SK-N-SH (cell line): ENCODE measurements around the gene CEP41. TPM values are rescaled to one million over a fixed set of nuclear protein-coding genes. Genes with fewer than 3 reads are reported as not detected.

ENCODE experiments used
- CTCF ChIA-PET: fragments of 300-600, 350-600 bp; formaldehyde crosslinking; extraction: SDS; loops from one replicate; lab custom pipeline; 2021; lab: Yijun Ruan, JAX
- POLR2A ChIA-PET: fragments of 350-600 bp; sonication (Branson Sonifier 250); formaldehyde crosslinking; extraction: SDS; loops from one replicate; lab custom pipeline; 2020; ENCODE audit warnings: antibody characterized with exemption, inconsistent platforms; lab: Yijun Ruan, JAX
- DNase-seq: peaks from one replicate; pipeline ENCODE4 v3.0.0; 2012
- H2AFZ ChIP-seq: fragments of 200-600 bp; sonication (generic); 2 replicates; pipeline ENCODE4 v1.8.1; 2016; ENCODE audit warnings: antibody characterized with exemption, mild to moderate bottlenecking, low read depth
- H3F3A ChIP-seq: fragments of 200-600 bp; sonication (generic); replicated peaks from 2 replicates; pipeline ENCODE3; 2016; ENCODE audit warnings: antibody characterized with exemption, mild to moderate bottlenecking; ENCODE audit not compliant: insufficient read depth
- H3K27ac ChIP-seq, 2 experiments: fragments of 200-500 bp in 1 of 2; fragments of 200-600 bp in 1 of 2; sonication (Bioruptor generic) in 1 of 2; sonication (generic), shearing (Covaris generic) in 1 of 2; 2 replicates each; pipeline versions ENCODE4 v1.5.1 to v1.6.1; 2014 to 2016; ENCODE audit warnings: low read depth in 2 of 2, inconsistent platforms in 1 of 2, low read length in 1 of 2, mild to moderate bottlenecking in 1 of 2, mixed read lengths in 1 of 2
- H3K27me3 ChIP-seq: fragments of 200-600 bp; sonication (generic), shearing (Covaris generic); 2 replicates; pipeline ENCODE4 v1.6.1; 2016; ENCODE audit warnings: mixed run types; ENCODE audit not compliant: insufficient read depth
- H3K36me3 ChIP-seq, 2 experiments: fragments of 200-500 bp in 1 of 2; fragments of 200-600 bp in 1 of 2; sonication (Bioruptor generic) in 1 of 2; sonication (generic) in 1 of 2; replicated peaks in 1 of 2; 2 replicates each; pipeline versions ENCODE3 to v1.5.1; 2014 to 2016; ENCODE audit warnings: low read length in 1 of 2, mild to moderate bottlenecking in 1 of 2; ENCODE audit not compliant: insufficient read depth in 2 of 2, control insufficient read depth in 1 of 2
- H3K4me1 ChIP-seq, 2 experiments: fragments of 200-500 bp in 1 of 2; fragments of 200-600 bp in 1 of 2; sonication (Bioruptor generic) in 1 of 2; sonication (generic), shearing (Covaris generic) in 1 of 2; 2 replicates each; pipeline versions ENCODE4 v1.5.1 to v1.6.1; 2014 to 2016; ENCODE audit warnings: low read depth in 1 of 2, low read length in 1 of 2, mixed run types in 1 of 2; ENCODE audit not compliant: insufficient read depth in 2 of 2, control insufficient read depth in 1 of 2
- H3K4me2 ChIP-seq: fragments of 200-600 bp; sonication (generic), shearing (Covaris generic); 2 replicates; pipeline ENCODE4 v1.6.1; 2017; ENCODE audit warnings: mixed run types
- H3K4me3 ChIP-seq, 2 experiments: fragments of 200-500 bp in 1 of 2; fragments of 200-600 bp in 1 of 2; sonication (Bioruptor generic) in 1 of 2; sonication (generic), shearing (Covaris generic) in 1 of 2; 2 replicates each; pipeline versions ENCODE4 v1.5.1 to v1.8.1; 2014 to 2016; ENCODE audit warnings: low read depth in 2 of 2, inconsistent platforms in 1 of 2, low read length in 1 of 2, mild to moderate bottlenecking in 1 of 2, mixed read lengths in 1 of 2, moderate library complexity in 1 of 2
- H3K79me2 ChIP-seq: fragments of 200-600 bp; sonication (generic); 2 replicates; pipeline ENCODE4 v1.8.1; 2017; ENCODE audit warnings: mild to moderate bottlenecking; ENCODE audit not compliant: insufficient read depth
- H3K9ac ChIP-seq: fragments of 200-600 bp; sonication (generic); 2 replicates; pipeline ENCODE4 v1.6.1; 2017; ENCODE audit warnings: mixed run types
- H3K9me2 ChIP-seq: fragments of 200-600 bp; sonication (generic); 2 replicates; pipeline ENCODE4 v1.6.1; 2017; ENCODE audit warnings: mixed run types
- H3K9me3 ChIP-seq: fragments of 200-600 bp; sonication (generic); 2 replicates; pipeline ENCODE4 v1.6.1; 2017; ENCODE audit warnings: mixed run types, mild to moderate bottlenecking, moderate library complexity
- H4K20me1 ChIP-seq: fragments of 200-600 bp; sonication (generic); 2 replicates; pipeline ENCODE4 v1.6.1; 2017; ENCODE audit warnings: mild to moderate bottlenecking, mixed run types; ENCODE audit not compliant: insufficient read depth
- EP300 ChIP-seq, 2 experiments: IDR thresholded peaks; 2 replicates each; pipeline versions ENCODE4 v1.4.0 to v1.6.1; 2012; ENCODE audit warnings: borderline replicate concordance in 1 of 2, low read depth in 1 of 2, low read length in 1 of 2
- FOXJ3 ChIP-seq: sonication (generic); formaldehyde crosslinking; IDR thresholded peaks from 2 replicates; pipeline ENCODE4 v1.5.1; 2020; ENCODE audit warnings: mild to moderate bottlenecking, missing genetic modification reagents
- JUND ChIP-seq: IDR thresholded peaks from 2 replicates; pipeline ENCODE4 v1.4.0; 2012
- POLR2AphosphoS5 ChIP-seq: IDR thresholded peaks from 2 replicates; pipeline ENCODE4 v1.6.1; 2012; ENCODE audit warnings: low read depth, low read length
- RAD21 ChIP-seq: IDR thresholded peaks from 2 replicates; pipeline ENCODE4 v1.6.1; 2012; ENCODE audit warnings: mild to moderate bottlenecking, low read length
- RCOR1 ChIP-seq: fragments of 150-350 bp; IDR thresholded peaks from 2 replicates; pipeline ENCODE4 v1.6.1; 2017; ENCODE audit warnings: antibody characterized with exemption, low read length
- RXRA ChIP-seq: IDR thresholded peaks from 2 replicates; pipeline ENCODE4 v1.4.0; 2012; ENCODE audit warnings: low read depth, mild to moderate bottlenecking, borderline replicate concordance
- ZBTB33 ChIP-seq: IDR thresholded peaks from 2 replicates; pipeline ENCODE4 v1.4.0; 2012; ENCODE audit warnings: low read depth, borderline replicate concordance
- WGBS: methylation state at CpG from one replicate; pipeline ENCODE4 v1.1.6; 2017; ENCODE audit warnings: low lambda C conversion rate; 5-methylcytosine and 5-hydroxymethylcytosine counted together
- polyA plus RNA-seq, 3 experiments: library from polyadenylated mRNA; depleted of rRNA; stranded (reverse); fragments of >200 nt; gene quantifications; 2 replicates each; pipeline ENCODE4 v1.2.3, GENCODE V29; 2012
- TF ChIP-seq, protein P1 (sequence below): fragments of 200-600 bp; sonication (generic); IDR thresholded peaks from 2 replicates; pipeline ENCODE4 v1.6.1; 2017; ENCODE audit warnings: antibody characterized with exemption, mild to moderate bottlenecking, moderate library complexity
- TF ChIP-seq, protein P2 (sequence below): fragments of 150-350 bp; IDR thresholded peaks from 2 replicates; pipeline ENCODE4 v1.6.1; 2016; ENCODE audit warnings: mild to moderate bottlenecking, low read depth, low read length

The CEP41 gene
- polyA plus RNA-seq, 1 of the 3 experiments (the other 2 are of a cell fraction), result 20.9 TPM

GRCh38 chr7:130401578-130401977 lies 39.2 kb downstream of the CEP41 start:
- no peak overlapping the region for H3K4me2 ChIP-seq
- H3K27me3 ChIP-seq, result no peaks in the 10 kb centered on the region
- CTCF ChIA-PET, result interaction anchor here (1.1 kb wide), 1 partner anchor 9 kb away, joined by 3 read pairs; no protein-coding TSS in a partner anchor
- no peak for DNase-seq
- H3K79me2 ChIP-seq, result no peaks in the 10 kb centered on the region
- H3K9me3 ChIP-seq, result no peaks in the 10 kb centered on the region
- no peak overlapping the region for H2AFZ ChIP-seq
- H3K4me3 ChIP-seq, result no peak overlapping the region
- TF ChIP-seq RAD21, result no peak
- no peak for TF ChIP-seq FOXJ3 (CRISPR knock-in tag)
- TF ChIP-seq JUND, result no peak
- TF ChIP-seq POLR2AphosphoS5, result no peak
- TF ChIP-seq RCOR1, result no peak
- TF ChIP-seq, protein P1, sequence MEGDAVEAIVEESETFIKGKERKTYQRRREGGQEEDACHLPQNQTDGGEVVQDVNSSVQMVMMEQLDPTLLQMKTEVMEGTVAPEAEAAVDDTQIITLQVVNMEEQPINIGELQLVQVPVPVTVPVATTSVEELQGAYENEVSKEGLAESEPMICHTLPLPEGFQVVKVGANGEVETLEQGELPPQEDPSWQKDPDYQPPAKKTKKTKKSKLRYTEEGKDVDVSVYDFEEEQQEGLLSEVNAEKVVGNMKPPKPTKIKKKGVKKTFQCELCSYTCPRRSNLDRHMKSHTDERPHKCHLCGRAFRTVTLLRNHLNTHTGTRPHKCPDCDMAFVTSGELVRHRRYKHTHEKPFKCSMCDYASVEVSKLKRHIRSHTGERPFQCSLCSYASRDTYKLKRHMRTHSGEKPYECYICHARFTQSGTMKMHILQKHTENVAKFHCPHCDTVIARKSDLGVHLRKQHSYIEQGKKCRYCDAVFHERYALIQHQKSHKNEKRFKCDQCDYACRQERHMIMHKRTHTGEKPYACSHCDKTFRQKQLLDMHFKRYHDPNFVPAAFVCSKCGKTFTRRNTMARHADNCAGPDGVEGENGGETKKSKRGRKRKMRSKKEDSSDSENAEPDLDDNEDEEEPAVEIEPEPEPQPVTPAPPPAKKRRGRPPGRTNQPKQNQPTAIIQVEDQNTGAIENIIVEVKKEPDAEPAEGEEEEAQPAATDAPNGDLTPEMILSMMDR, result no peak
- TF ChIP-seq EP300 (IDR thresholded peaks at IDR 0.05; ENCODE audit: borderline replicate concordance in 1 of 2, low read depth in 1 of 2, low read length in 1 of 2), result no peak
- no peak for TF ChIP-seq RXRA
- TF ChIP-seq ZBTB33, result no peak
- H4K20me1 ChIP-seq, result no peaks in the 10 kb centered on the region
- H3K27ac ChIP-seq, result no peak overlapping the region
- H3K9ac ChIP-seq, result no peak overlapping the region
- no peaks in the 10 kb centered on the region for H3K9me2 ChIP-seq
- POLR2A ChIA-PET, result no interaction called here
- no peaks in the 10 kb centered on the region for H3F3A ChIP-seq
- WGBS, result 99% methylated on average over 3 of the region's 3 CpGs
- H3K4me1 ChIP-seq, result peaks cover 0 to 23% of the 10 kb centered on the region in 2 experiments; a peak in 2 of 4 replicates
- H3K36me3 ChIP-seq, result peaks cover 13 to 26% of the 10 kb centered on the region in 2 experiments

DNA sequence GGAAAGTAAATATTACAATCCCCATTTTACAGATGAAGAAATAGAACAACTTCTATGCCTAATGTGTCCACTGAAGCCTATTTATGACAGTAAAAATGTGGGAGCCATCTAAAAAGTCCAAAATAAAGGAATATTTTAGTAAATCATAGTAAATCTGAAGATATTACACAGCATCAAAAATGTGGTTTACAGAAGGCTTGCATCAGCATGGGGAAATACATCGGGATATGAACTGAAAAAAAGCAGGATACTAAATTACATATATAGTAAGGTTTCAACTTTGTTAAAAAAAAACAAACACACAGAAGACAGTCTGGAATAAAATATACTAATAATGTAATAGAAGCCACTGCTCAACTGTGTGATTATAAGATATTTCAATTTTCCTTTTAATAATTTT lies 39.7 kb downstream of the CEP41 start:
- Histone ChIP-seq H3K27ac (peak overlapping the region in 1 of 2 experiments; percentile 70; a peak in 1 of 4 replicates), H3K36me3 (peaks cover 12 to 26% of the 10 kb centered on the region in 2 experiments), H3K9ac (no peak overlapping the region), H3K4me2 (no peak overlapping the region), H3K79me2 (no peaks in the 10 kb centered on the region), H2AFZ (no peak overlapping the region), H3K9me3 (no peaks in the 10 kb centered on the region), H4K20me1 (no peaks in the 10 kb centered on the region), H3F3A (no peaks in the 10 kb centered on the region), H3K9me2 (no peaks in the 10 kb centered on the region), H3K4me1 (peaks cover 0 to 25% of the 10 kb centered on the region in 2 experiments; a peak in 2 of 4 replicates), H3K27me3 (no peaks in the 10 kb centered on the region)
- no peak for DNase-seq
- CTCF ChIA-PET, result no interaction called here
- POLR2A ChIA-PET, result no interaction called here
- 93% methylated on average over 1 of the region's 1 CpG for WGBS
- no peak for TF ChIP-seq RCOR1
- TF ChIP-seq, protein P2, sequence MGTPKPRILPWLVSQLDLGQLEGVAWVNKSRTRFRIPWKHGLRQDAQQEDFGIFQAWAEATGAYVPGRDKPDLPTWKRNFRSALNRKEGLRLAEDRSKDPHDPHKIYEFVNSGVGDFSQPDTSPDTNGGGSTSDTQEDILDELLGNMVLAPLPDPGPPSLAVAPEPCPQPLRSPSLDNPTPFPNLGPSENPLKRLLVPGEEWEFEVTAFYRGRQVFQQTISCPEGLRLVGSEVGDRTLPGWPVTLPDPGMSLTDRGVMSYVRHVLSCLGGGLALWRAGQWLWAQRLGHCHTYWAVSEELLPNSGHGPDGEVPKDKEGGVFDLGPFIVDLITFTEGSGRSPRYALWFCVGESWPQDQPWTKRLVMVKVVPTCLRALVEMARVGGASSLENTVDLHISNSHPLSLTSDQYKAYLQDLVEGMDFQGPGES, result no peak
- TF ChIP-seq EP300 (IDR thresholded peaks at IDR 0.05; ENCODE audit: borderline replicate concordance in 1 of 2, low read depth in 1 of 2, low read length in 1 of 2), result no peak
- TF ChIP-seq, all 33 proteins: peak for 0
- H3K4me3 ChIP-seq, result no peak overlapping the region
